H7 (cell line): Measurements from ENCODE around the gene CD80. TPM values are rescaled to one million over a fixed set of nuclear protein-coding genes. Genes with fewer than 3 reads are reported as not detected.

Experiments
- DNase-seq: peaks from one replicate; pipeline ENCODE4 v3.0.0; 2012
- H3K27me3 ChIP-seq: 2 replicates; pipeline ENCODE4 v1.6.0; 2011; ENCODE audit warnings: mild to moderate bottlenecking, low read length; ENCODE audit not compliant: control insufficient read depth, insufficient read depth
- H3K36me3 ChIP-seq: replicated peaks from 2 replicates; pipeline ENCODE4 v1.5.1; 2011; ENCODE audit warnings: low read length; ENCODE audit not compliant: control insufficient read depth, insufficient read depth
- H3K4me3 ChIP-seq: 2 replicates; pipeline ENCODE4 v1.5.1; 2011; ENCODE audit warnings: low read depth, mild to moderate bottlenecking, control low read depth, low read length, moderate library complexity; ENCODE audit not compliant: insufficient read depth
- total RNA-seq: library from RNA; depleted of rRNA; stranded (reverse); fragments of >200 nt; shearing (Covaris generic); gene quantifications from 2 replicates; pipeline ENCODE4 v1.2.3, GENCODE V29; 2014

The CD80 gene
- total RNA-seq, 1 experiment from 2014 or later: not detected

- H3K4me3 ChIP-seq: no peak overlapping the region
- H3K36me3 ChIP-seq: no peaks in the 10 kb centered on the region
- DNase-seq: no peak
Measured at GRCh38 chr3:119547227-119547626, 12.2 kb downstream of the CD80 start.

DNA sequence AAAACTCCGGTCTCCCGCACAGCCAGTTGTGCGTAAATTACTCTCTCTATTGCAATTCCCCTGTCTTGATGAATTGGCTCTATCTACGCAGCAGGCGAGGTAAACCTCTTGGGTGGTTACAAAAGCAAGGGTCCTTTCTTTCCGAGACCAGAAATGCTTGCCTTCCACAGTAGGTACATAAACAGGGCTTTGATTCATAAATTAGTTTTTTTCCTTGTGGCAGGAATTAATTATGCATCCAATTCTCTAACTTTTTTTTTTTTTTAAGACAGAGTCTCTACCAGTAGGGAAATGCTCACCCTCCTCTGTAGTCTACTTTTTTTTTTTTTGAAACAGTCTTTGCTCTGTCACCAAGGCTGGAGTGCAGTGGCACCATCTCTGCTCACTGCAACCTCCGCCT, 16.3 kb downstream of the CD80 start:
- no peaks in the 10 kb centered on the region for H3K36me3 ChIP-seq
- no peaks in the 10 kb centered on the region for H3K27me3 ChIP-seq
- no peak for DNase-seq
- no peak overlapping the region for H3K4me3 ChIP-seq

More at GRCh38 chr3:119547227-119547626, 12.2 kb downstream of the CD80 start:
- H3K27me3 ChIP-seq: no peaks in the 10 kb centered on the region

- DNase-seq: no peak
- Histone ChIP-seq H3K27me3 (no peaks in the 10 kb centered on the region), H3K36me3 (no peaks in the 10 kb centered on the region), H3K4me3 (no peak overlapping the region)
Measured at GRCh38 chr3:119542168-119542767, 17.1 kb downstream of the CD80 start.

GRCh38 chr3:119541547-119541946, 17.9 kb downstream of the CD80 start:
- DNase-seq: no peak
- Histone ChIP-seq H3K4me3 (no peak overlapping the region), H3K36me3 (no peaks in the 10 kb centered on the region), H3K27me3 (no peaks in the 10 kb centered on the region)

- Histone ChIP-seq H3K36me3 (no peaks in the 10 kb centered on the region), H3K27me3 (no peaks in the 10 kb centered on the region), H3K4me3 (no peak overlapping the region)
- no peak for DNase-seq
Measured at GRCh38 chr3:119538772-119539171, 20.6 kb downstream of the CD80 start.

DNA sequence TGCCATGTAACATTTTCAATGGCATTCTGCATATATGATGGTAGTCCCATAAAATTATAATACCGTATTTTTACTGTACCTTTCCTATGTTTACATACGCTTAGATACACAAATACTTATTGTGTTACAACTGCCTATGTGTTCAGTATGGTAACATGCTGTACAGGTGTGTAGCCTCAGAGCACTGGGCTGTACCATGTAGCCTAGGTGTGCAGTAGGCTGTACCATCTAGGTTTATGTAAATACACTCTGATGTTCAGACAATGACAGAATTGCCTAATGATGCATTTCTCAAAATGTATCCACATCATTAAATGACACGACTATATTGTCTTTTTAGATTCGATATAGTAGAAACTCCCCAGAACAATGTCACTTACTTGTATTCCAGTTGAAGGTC, 22.7 kb downstream of the CD80 start:
- Histone ChIP-seq H3K4me3 (no peak overlapping the region), H3K36me3 (no peaks in the 10 kb centered on the region), H3K27me3 (no peaks in the 10 kb centered on the region)
- DNase-seq: no peak

GRCh38 chr3:119534296-119534695, 25.1 kb downstream of the CD80 start:
- H3K4me3 ChIP-seq: no peak overlapping the region
- DNase-seq: no peak
- H3K27me3 ChIP-seq: no peaks in the 10 kb centered on the region
- H3K36me3 ChIP-seq: no peaks in the 10 kb centered on the region

- DNase-seq: no peak
- Histone ChIP-seq H3K36me3 (no peaks in the 10 kb centered on the region), H3K4me3 (no peak overlapping the region), H3K27me3 (no peaks in the 10 kb centered on the region)
Measured at GRCh38 chr3:119531151-119531550, 28.3 kb downstream of the CD80 start.

- no peaks in the 10 kb centered on the region for H3K27me3 ChIP-seq
- no peak overlapping the region for H3K4me3 ChIP-seq
- no peak for DNase-seq
- H3K36me3 ChIP-seq: no peaks in the 10 kb centered on the region
Measured at GRCh38 chr3:119530456-119530855, 29.0 kb downstream of the CD80 start.

- Histone ChIP-seq H3K36me3 (no peaks in the 10 kb centered on the region), H3K27me3 (no peaks in the 10 kb centered on the region), H3K4me3 (no peak overlapping the region)
- DNase-seq: no peak
Measured at GRCh38 chr3:119529883-119530282, 29.5 kb downstream of the CD80 start.

GRCh38 chr3:119527714-119528113, 31.7 kb downstream of the CD80 start:
- no peak overlapping the region for H3K4me3 ChIP-seq
- no peak for DNase-seq

DNA sequence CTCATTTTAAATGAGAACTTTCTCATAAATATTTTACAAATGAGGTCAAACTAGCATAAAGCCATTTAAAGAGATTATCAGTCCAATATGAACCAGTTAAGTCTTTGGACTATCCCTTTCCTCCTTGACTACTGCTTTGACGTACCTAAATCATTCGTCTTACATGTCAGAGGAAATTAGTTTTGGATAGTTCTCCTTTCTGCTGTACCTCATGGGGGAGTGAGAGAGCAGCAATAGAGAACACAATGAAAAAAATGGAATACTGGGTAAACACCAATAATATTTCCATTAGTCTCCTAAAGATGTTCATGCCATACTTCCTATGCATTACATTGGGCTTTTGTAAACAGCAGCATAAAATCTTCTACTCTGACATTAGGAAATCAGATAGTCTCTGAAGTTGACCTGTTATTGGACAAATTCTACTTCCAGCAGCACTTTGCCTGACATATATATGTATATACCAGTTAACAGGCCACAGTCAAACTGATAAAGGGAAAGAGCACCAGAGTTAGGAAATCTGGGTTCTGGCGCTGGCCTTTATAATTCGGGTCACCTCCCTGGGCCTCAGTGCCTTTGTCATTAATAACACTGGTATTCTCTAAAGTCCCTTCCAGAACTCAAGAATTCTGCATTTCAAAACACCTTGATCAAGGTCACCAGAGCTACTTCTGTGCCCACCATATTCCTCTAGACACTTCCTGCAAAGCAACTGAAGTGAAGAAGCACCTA, 34.3 kb downstream of the CD80 start:
- no peak for DNase-seq
- peaks cover 5% of the 10 kb centered on the region for H3K36me3 ChIP-seq
- H3K27me3 ChIP-seq: no peaks in the 10 kb centered on the region
- H3K4me3 ChIP-seq: no peak overlapping the region

More at GRCh38 chr3:119527714-119528113, 31.7 kb downstream of the CD80 start:
- peaks cover 2% of the 10 kb centered on the region; the same call in 1 of the 2 replicates for H3K36me3 ChIP-seq
- H3K27me3 ChIP-seq: no peaks in the 10 kb centered on the region

- DNase-seq: no peak
- H3K27me3 ChIP-seq: no peaks in the 10 kb centered on the region
- no peak overlapping the region for H3K4me3 ChIP-seq
- peaks cover 21% of the 10 kb centered on the region for H3K36me3 ChIP-seq
Measured at GRCh38 chr3:119518026-119518425, 41.4 kb downstream of the CD80 start.

GRCh38 chr3:119517112-119517511, 42.3 kb downstream of the CD80 start:
- Histone ChIP-seq H3K36me3 (peaks cover 21% of the 10 kb centered on the region), H3K27me3 (no peaks in the 10 kb centered on the region), H3K4me3 (no peak overlapping the region)
- no peak for DNase-seq

DNA sequence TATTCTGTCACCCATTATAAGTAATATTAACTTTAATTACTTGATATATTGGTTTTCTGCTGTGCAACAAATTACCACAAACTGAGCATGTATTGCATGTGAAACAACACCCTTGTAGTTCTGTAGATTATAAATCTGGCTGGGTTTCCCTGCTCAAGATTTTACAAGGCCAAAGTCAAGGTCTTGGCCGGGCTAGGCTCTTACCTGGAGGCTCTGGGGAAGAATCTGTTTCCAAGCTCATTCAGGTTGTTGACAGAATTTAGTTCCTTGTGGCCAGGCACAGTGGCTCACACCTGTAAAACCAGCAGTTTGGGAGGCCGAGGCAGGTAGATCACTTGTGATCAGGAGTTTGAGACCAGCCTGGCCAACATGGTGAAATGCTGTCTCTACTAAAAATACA, 44.8 kb downstream of the CD80 start:
- Histone ChIP-seq H3K36me3 (peaks cover 17% of the 10 kb centered on the region), H3K27me3 (no peaks in the 10 kb centered on the region), H3K4me3 (no peak overlapping the region)
- no peak for DNase-seq
